MCF 10A (cell line): Measurements from ENCODE around the gene HERPUD2. TPM values are rescaled to one million over a fixed set of nuclear protein-coding genes. Genes with fewer than 3 reads are reported as not detected.
"Not testable (repeated sequence)": the region's sequence is repeated elsewhere in the genome, so short reads cannot be mapped to it uniquely, and the experiment has no call there.

Source experiments
- BruUV-seq: library from RNA; stranded (reverse); fragments of 400-500 nt; replicated peaks from 2 replicates; lab custom pipeline; 2021; lab: Mats Ljungman, UMichigan
- CTCF ChIA-PET: fragments of 300-600 bp; sonication (Branson Sonifier 250); formaldehyde crosslinking; extraction: SDS; loops from one replicate; lab custom pipeline; 2021; ENCODE audit warnings: antibody characterized with exemption, inconsistent platforms; lab: Yijun Ruan, JAX
- POLR2A ChIA-PET: fragments of 300-600, 350-650 bp; sonication (Branson Sonifier 250); formaldehyde crosslinking; extraction: SDS; loops from one replicate; lab custom pipeline; 2020; ENCODE audit warnings: antibody characterized with exemption, inconsistent platforms; lab: Yijun Ruan, JAX
- DNase-seq: peaks from one replicate; pipeline ENCODE4 v3.0.0-alpha.2; 2018; ENCODE audit not compliant: unreplicated experiment
- H3K27ac Mint-ChIP-seq: one replicate; pipeline ENCODE4 v1.8.0; 2022; ENCODE audit warnings: mild to moderate bottlenecking, low read depth, mixed read lengths; ENCODE audit not compliant: unreplicated experiment
- H3K27me3 Mint-ChIP-seq: one replicate; pipeline ENCODE4 v1.8.0; 2022; ENCODE audit warnings: mixed read lengths; ENCODE audit not compliant: insufficient read depth, unreplicated experiment
- H3K36me3 Mint-ChIP-seq: one replicate; pipeline ENCODE4 v1.8.0; 2022; ENCODE audit warnings: mild to moderate bottlenecking, moderate library complexity, mixed read lengths; ENCODE audit not compliant: insufficient read depth, unreplicated experiment
- H3K4me1 Mint-ChIP-seq: one replicate; pipeline ENCODE4 v1.8.0; 2022; ENCODE audit warnings: mixed read lengths; ENCODE audit not compliant: insufficient read depth, unreplicated experiment
- H3K4me3 Mint-ChIP-seq: one replicate; pipeline ENCODE4 v1.8.0; 2022; ENCODE audit warnings: mild to moderate bottlenecking, moderate library complexity, mixed read lengths; ENCODE audit not compliant: unreplicated experiment
- H3K9me3 Mint-ChIP-seq: one replicate; pipeline ENCODE4 v1.8.0; 2022; ENCODE audit warnings: mixed read lengths; ENCODE audit not compliant: unreplicated experiment
- CTCF ChIP-seq: fragments of 200-600 bp; IDR thresholded peaks from one replicate; pipeline ENCODE4 v1.8.0; 2022; ENCODE audit warnings: antibody characterized with exemption, mild to moderate bottlenecking; ENCODE audit not compliant: unreplicated experiment
- intact Hi-C: fragments of 100-400 bp; cut with micrococcal nuclease; formaldehyde crosslinking; loops from 2 replicates; pipeline ENCODE4 v1.14.1; 2022
- total RNA-seq: library from RNA; stranded (reverse); gene quantifications from 2 replicates; pipeline ENCODE4 v1.2.3, GENCODE V29; 2022

HERPUD2 gene
- total RNA-seq, 1 experiment from 2014 or later, result 29.0 TPM

DNA sequence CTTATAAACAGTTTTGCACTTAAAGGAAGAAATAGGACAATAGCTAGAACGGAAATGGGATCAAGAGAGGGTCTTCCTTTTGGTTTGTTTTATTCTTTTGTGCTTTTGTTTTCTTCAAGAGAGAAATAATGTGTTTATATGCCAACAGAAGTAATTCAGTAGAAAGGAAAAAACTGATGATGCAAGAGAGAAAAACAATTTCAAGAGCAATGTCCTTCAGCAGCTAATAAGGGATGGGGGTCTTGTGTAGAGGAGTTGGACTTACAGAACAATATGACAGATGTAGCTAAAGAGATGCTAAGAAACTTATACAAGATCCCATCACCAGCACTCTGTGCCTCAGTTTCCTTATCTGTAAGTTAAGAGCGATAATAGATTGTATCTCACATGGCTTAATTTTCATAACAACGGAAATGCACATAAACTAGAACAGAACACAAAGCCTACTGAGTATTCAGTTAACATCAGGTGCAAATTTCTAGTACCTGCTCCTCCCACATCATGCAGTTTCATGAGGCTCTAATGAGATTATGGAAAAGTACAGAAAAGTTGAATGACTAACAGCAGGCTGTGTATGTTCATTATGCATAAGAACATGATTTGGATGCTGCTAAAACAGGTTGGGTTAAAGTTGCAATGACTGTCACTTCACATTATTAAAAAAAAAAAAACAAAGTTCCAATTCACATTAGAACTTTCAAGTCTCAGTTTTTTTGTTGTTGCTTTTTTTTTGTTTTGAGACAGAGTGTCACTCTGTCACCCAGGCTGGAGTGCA is 17.2 kb downstream of the HERPUD2 start:
- Mint-ChIP-seq H3K27me3 (no peaks in the 10 kb centered on the region), H3K27ac (no peak overlapping the region), H3K4me3 (no peak overlapping the region), H3K36me3 (no peaks in the 10 kb centered on the region), H3K4me1 (peaks cover 18% of the 10 kb centered on the region), H3K9me3 (no peaks in the 10 kb centered on the region)
- no peak for DNase-seq
- CTCF ChIA-PET, result interaction anchor here (0.5 kb wide), 1 partner anchor 258 kb away, joined by 3 read pairs; no protein-coding TSS in a partner anchor
- TF ChIP-seq CTCF, result no peak
- intact Hi-C loops, result no loop called here
- no TSS peak for BruUV-seq
- POLR2A ChIA-PET, result interaction anchor here (0.8 kb wide), 1 partner anchor 20 kb away, joined by 3 read pairs; no protein-coding TSS in a partner anchor

GRCh38 chr7:35676211-35676610 is 18.7 kb downstream of the HERPUD2 start:
- DNase-seq, result no peak
- Mint-ChIP-seq H3K9me3 (no peaks in the 10 kb centered on the region), H3K27ac (no peak overlapping the region), H3K36me3 (no peaks in the 10 kb centered on the region), H3K4me3 (no peak overlapping the region), H3K4me1 (peaks cover 18% of the 10 kb centered on the region), H3K27me3 (no peaks in the 10 kb centered on the region)
- ChIA-PET POLR2A (interaction anchor here (1.0 kb wide), 1 partner anchor 11 kb away, joined by 3 read pairs; no protein-coding TSS in a partner anchor), CTCF (interaction anchor here (0.6 to 0.8 kb wide), 4 partner anchors 14 to 51 kb away, joined by 3 to 5 read pairs (median 3); no protein-coding TSS in a partner anchor)
- no TSS peak for BruUV-seq
- intact Hi-C loops, result no loop called here
- TF ChIP-seq CTCF, result no peak

- no TSS peak for BruUV-seq
- no peaks in the 10 kb centered on the region for H3K27me3 Mint-ChIP-seq
These were observed 23.9 kb downstream of the HERPUD2 start for GRCh38 chr7:35670856-35671569.

DNA sequence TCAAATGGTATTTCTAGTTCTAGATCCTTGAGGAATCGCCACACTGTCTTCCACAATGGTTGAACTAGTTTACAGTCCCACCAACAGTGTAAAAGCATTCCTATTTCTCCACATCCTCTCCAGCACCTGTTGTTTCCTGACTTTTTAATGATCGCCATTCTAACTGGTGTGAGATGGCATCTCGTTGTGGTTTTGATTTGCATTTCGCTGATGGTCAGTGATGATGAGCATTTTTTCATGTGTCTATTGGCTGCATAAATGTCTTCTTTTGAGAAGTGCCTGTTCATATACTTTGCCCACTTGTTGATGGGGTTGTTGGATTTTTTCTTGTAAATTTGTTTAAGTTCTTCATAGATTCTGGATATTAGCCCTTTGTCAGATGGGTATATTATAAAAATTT is 34.5 kb downstream of the HERPUD2 start:
- not testable (repeated sequence) for H3K4me1 Mint-ChIP-seq

More at GRCh38 chr7:35670856-35671569, 23.9 kb downstream of the HERPUD2 start:
- TF ChIP-seq CTCF, result no peak
- Mint-ChIP-seq H3K4me1 (peaks cover 6% of the 10 kb centered on the region), H3K4me3 (no peak overlapping the region), H3K36me3 (peaks cover 15% of the 10 kb centered on the region), H3K9me3 (no peaks in the 10 kb centered on the region), H3K27ac (no peak overlapping the region)
- no peak for DNase-seq
- ChIA-PET CTCF (interaction anchor here (0.7 kb wide), 1 partner anchor 18 kb away, joined by 3 read pairs; no protein-coding TSS in a partner anchor), POLR2A (interaction anchor here (0.6 to 1.3 kb wide), 2 partner anchors 24 to 109 kb away, joined by 3 read pairs; no protein-coding TSS in a partner anchor)
- intact Hi-C loops, result no loop called here

More for the DNA sequence above, 34.5 kb downstream of the HERPUD2 start:
- H3K27me3 Mint-ChIP-seq, CTCF ChIA-PET, H3K9me3 Mint-ChIP-seq, intact Hi-C loops, H3K4me3 Mint-ChIP-seq, DNase-seq, H3K27ac Mint-ChIP-seq, BruUV-seq: not testable (repeated sequence)
- H3K36me3 Mint-ChIP-seq, result peaks cover 36% of the 10 kb centered on the region
- POLR2A ChIA-PET, result interaction anchor here (0.6 kb wide), 1 partner anchor 16 kb away, joined by 3 read pairs; no protein-coding TSS in a partner anchor
